Kidney (tissue), 14 donors: Measurements from ENCODE around the gene CTNND2. TPM values are rescaled to one million over a fixed set of nuclear protein-coding genes. Genes with fewer than 3 reads are reported as not detected.

ENCODE experiments used
- DNase-seq, 5 donors: peaks; one replicate each; pipeline ENCODE4 v3.0.0-alpha.2; 2013 to 2020
- FAIRE-seq: peaks from 2 replicates; lab custom pipeline; 2012; peaks lifted over from hg19 to GRCh38; lab: Jason Lieb, UNC
- H3K27ac ChIP-seq, 2 donors: one replicate each; pipeline ENCODE4 v1.7.0; 2013; ENCODE audit warnings: low read depth in 2 of 2, low read length in 2 of 2, inconsistent platforms in 1 of 2
- H3K27me3 ChIP-seq: one replicate; pipeline ENCODE4 v1.7.1; 2013; ENCODE audit warnings: low read length, inconsistent platforms; ENCODE audit not compliant: control insufficient read depth, insufficient read depth
- H3K36me3 ChIP-seq, 3 donors: one replicate each; pipeline versions ENCODE4 v1.7.0 to v1.7.1; 2013; ENCODE audit warnings: low read length in 3 of 3, control low read depth in 1 of 3, inconsistent platforms in 1 of 3; ENCODE audit not compliant: insufficient read depth in 3 of 3, control insufficient read depth in 2 of 3
- H3K4me1 ChIP-seq, 3 donors: one replicate each; pipeline versions ENCODE4 v1.7.0 to v1.7.1; 2013; ENCODE audit warnings: low read length in 3 of 3, inconsistent platforms in 1 of 3, low read depth in 1 of 3; ENCODE audit not compliant: control insufficient read depth in 2 of 3, insufficient read depth in 2 of 3
- H3K4me3 ChIP-seq, 3 donors: one replicate each; pipeline versions ENCODE4 v1.7.0 to v1.8.1; 2013; ENCODE audit warnings: low read length in 3 of 3, control low read depth in 1 of 3, inconsistent platforms in 1 of 3
- H3K9ac ChIP-seq, 3 donors: one replicate each; pipeline versions ENCODE4 v1.7.0 to v1.7.1; 2013; ENCODE audit warnings: low read length in 3 of 3, control low read depth in 1 of 3, inconsistent platforms in 1 of 3
- H3K9me3 ChIP-seq, 3 donors: one replicate each; pipeline versions ENCODE4 v1.7.0 to v1.7.1; 2013; ENCODE audit warnings: low read length in 3 of 3, control low read depth in 1 of 3, inconsistent platforms in 1 of 3; ENCODE audit not compliant: control insufficient read depth in 2 of 3, insufficient read depth in 1 of 3
- intact Hi-C: fragments of 100-400 bp; cut with DNase I; formaldehyde crosslinking; loops from one replicate; pipeline ENCODE4 v1.11.1; 2022
- polyA plus RNA-seq: library from polyadenylated mRNA; stranded (reverse); fragments of 350-450 nt; fragmentation: Illumina TruSeq; extraction: RNeasy Lipid Tissue Mini Kit (QIAGEN cat#74804); gene quantifications from one replicate; pipeline ENCODE4 v1.2.3, GENCODE V29; 2014; ENCODE audit warnings: low read depth, low replicate concordance; ENCODE audit not compliant: insufficient read depth
- total RNA-seq: library from RNA; stranded (reverse); fragmentation: NEBNext Ultra II Directional; extraction: Animal tissue kit (Norgen Biotek cat#: 25700); gene quantifications from one replicate; pipeline ENCODE4 v1.2.1, GENCODE V29; 2021
- TF ChIP-seq, protein P1 (sequence below): IDR thresholded peaks from 3 replicates; pipeline ENCODE4 v1.5.1; 2012; ENCODE audit warnings: mild to moderate bottlenecking, moderate library complexity, borderline replicate concordance; ENCODE audit not compliant: insufficient read depth; ENCODE audit errors: extremely low read depth
- donor health status: control.
- donor health status: control.
- donor health status: control.
- donor health status: control.
- donor health status: control.
- donor health status: DM: yes; HTN: yes; CAD: no.
- donor health status: Normal renal cell carcinoma (clear cell type).

Gene CTNND2
- total and polyA plus RNA-seq, 2 donors from 2014 or later: 0.15 to 0.79 TPM

DNA sequence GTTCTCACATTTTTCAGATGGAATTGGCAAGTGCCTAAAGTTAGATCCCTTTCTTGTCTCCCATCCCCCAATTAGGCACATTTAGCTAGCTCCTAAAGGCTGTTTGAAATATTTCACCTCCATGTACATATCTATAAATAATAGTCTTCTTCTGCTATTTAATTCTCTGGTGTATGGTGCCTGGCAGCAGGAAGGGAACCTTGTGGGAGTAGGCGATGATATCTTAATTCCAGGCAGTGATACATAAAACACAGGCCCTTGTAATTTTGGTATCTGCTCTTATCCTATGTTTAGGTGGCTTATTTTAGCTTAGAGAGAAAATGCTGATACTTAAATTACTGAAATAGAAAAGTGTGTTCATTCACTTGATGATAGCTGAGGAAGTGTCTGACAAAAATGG lies 880.3 kb downstream of the CTNND2 start:
- intact Hi-C loops: no loop called here
- FAIRE-seq (no peak), DNase-seq (no peak)
- H3K9me3 ChIP-seq: no peaks in the 10 kb centered on the region
- no peaks in the 10 kb centered on the region for H3K36me3 ChIP-seq
- H3K9ac ChIP-seq: no peak overlapping the region
- TF ChIP-seq, protein P1, sequence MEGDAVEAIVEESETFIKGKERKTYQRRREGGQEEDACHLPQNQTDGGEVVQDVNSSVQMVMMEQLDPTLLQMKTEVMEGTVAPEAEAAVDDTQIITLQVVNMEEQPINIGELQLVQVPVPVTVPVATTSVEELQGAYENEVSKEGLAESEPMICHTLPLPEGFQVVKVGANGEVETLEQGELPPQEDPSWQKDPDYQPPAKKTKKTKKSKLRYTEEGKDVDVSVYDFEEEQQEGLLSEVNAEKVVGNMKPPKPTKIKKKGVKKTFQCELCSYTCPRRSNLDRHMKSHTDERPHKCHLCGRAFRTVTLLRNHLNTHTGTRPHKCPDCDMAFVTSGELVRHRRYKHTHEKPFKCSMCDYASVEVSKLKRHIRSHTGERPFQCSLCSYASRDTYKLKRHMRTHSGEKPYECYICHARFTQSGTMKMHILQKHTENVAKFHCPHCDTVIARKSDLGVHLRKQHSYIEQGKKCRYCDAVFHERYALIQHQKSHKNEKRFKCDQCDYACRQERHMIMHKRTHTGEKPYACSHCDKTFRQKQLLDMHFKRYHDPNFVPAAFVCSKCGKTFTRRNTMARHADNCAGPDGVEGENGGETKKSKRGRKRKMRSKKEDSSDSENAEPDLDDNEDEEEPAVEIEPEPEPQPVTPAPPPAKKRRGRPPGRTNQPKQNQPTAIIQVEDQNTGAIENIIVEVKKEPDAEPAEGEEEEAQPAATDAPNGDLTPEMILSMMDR: no peak
- H3K4me3 ChIP-seq: no peak overlapping the region
- H3K4me1 ChIP-seq: no peaks in the 10 kb centered on the region
- no peaks in the 10 kb centered on the region for H3K27me3 ChIP-seq
- no peak overlapping the region for H3K27ac ChIP-seq

DNA sequence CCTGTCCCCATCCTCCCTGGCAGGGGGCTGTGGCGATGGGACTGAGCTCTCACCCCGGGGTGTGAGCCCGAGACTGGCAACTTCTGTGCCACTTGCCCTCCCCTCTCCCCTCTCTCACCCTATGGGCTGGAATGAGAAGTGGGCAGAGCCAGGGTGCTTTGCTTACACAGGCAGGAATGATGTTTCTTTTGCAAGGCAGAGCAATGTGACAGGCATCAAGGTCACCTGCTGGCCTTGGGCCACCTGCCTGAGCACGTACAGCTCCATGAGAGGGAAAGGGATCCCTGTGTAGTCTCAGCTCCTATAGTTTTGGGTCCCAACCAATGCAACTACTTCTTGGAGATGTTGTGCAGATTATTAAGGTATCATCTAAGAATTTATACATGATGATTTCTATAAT lies 890.5 kb downstream of the CTNND2 start:
- Histone ChIP-seq H3K27ac (no peak overlapping the region), H3K4me1 (no peaks in the 10 kb centered on the region), H3K27me3 (no peaks in the 10 kb centered on the region), H3K9ac (no peak overlapping the region), H3K36me3 (no peaks in the 10 kb centered on the region), H3K4me3 (no peak overlapping the region), H3K9me3 (no peaks in the 10 kb centered on the region)
- TF ChIP-seq, protein P1: no peak
- intact Hi-C loops: no loop called here
- DNase-seq (no peak), FAIRE-seq (no peak)

DNA sequence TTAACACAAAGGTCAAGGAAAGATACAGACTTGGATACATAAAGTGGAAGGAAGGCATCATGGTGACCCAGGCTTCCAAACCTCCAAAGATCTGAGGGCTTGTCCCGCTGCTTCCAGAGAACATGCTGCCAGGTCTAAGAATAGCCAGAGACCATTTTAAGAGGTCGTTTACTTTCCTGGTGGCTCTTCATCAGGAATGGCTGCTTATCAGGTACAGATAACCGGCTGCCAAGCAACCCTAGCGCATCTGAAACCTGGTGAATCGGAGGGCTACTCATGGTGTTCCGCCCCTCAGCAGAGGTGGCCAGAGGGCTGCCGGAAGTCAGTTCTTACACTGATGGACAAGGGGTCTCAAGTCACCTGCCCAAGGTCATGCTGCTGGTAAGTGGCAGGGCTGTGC lies 892.0 kb downstream of the CTNND2 start:
- FAIRE-seq (no peak), DNase-seq (no peak)
- Histone ChIP-seq H3K27me3 (no peaks in the 10 kb centered on the region), H3K27ac (no peak overlapping the region), H3K9me3 (no peaks in the 10 kb centered on the region), H3K9ac (no peak overlapping the region), H3K4me3 (no peak overlapping the region), H3K36me3 (no peaks in the 10 kb centered on the region), H3K4me1 (no peaks in the 10 kb centered on the region)
- TF ChIP-seq, protein P1: no peak
- intact Hi-C loops: no loop called here
